ENCODE results near the gene TBC1D22A. TPM values are rescaled to one million over a fixed set of nuclear protein-coding genes. Genes with fewer than 3 reads are reported as not detected.
"Not testable (repeated sequence)": the region's sequence is repeated elsewhere in the genome, so short reads cannot be mapped to it uniquely, and the experiment has no call there.

TBC1D22A gene
- polyA plus RNA-seq, 1 donor: 19.0 TPM

GRCh38 chr22:47036936-47037485 lies 274.6 kb downstream of the TBC1D22A start:
- no peak for DNase-seq

GRCh38 chr22:47038206-47038835 lies 275.9 kb downstream of the TBC1D22A start:
- DNase-seq: no peak

GRCh38 chr22:47039356-47039755 lies 276.9 kb downstream of the TBC1D22A start:
- DNase-seq: no peak

- DNase-seq: no peak
Measured at GRCh38 chr22:47040486-47041270, 278.2 kb downstream of the TBC1D22A start.

- no peak for DNase-seq
Measured at GRCh38 chr22:47041271-47042115, 279.0 kb downstream of the TBC1D22A start.

GRCh38 chr22:47042116-47042825 lies 279.8 kb downstream of the TBC1D22A start:
- no peak for DNase-seq

- no peak for DNase-seq
Measured at GRCh38 chr22:47042861-47043496, 280.5 kb downstream of the TBC1D22A start.

- DNase-seq: no peak
Measured at GRCh38 chr22:47043835-47044721, 281.6 kb downstream of the TBC1D22A start.

GRCh38 chr22:47044722-47045535 lies 282.5 kb downstream of the TBC1D22A start:
- no peak for DNase-seq

GRCh38 chr22:47045691-47046410 lies 283.4 kb downstream of the TBC1D22A start:
- DNase-seq: no peak

- no peak for DNase-seq
Measured at GRCh38 chr22:47046411-47047065, 284.1 kb downstream of the TBC1D22A start.

- no peak for DNase-seq
Measured at GRCh38 chr22:47047321-47048122, 285.1 kb downstream of the TBC1D22A start.

GRCh38 chr22:47048123-47049077 lies 285.9 kb downstream of the TBC1D22A start:
- DNase-seq: no peak

GRCh38 chr22:47049078-47049624 lies 286.7 kb downstream of the TBC1D22A start:
- no peak for DNase-seq

- DNase-seq: not testable (repeated sequence)
Measured at GRCh38 chr22:47049736-47050400, 287.4 kb downstream of the TBC1D22A start.

Data from hindlimb muscle (tissue), 1 donor.